OCI-LY1 (cell line): ENCODE data around the gene SOBP.

Experiments used
- H2AFZ ChIP-seq: fragments of 200-600 bp; sonication (generic), shearing (Covaris generic); 2 replicates; pipeline ENCODE4 v1.6.0; 2014; ENCODE audit warnings: antibody characterized with exemption, mild to moderate bottlenecking, low read length
- H3F3A ChIP-seq: fragments of 200-600 bp; sonication (generic), shearing (Covaris generic); 2 replicates; pipeline ENCODE4 v1.6.0; 2014; ENCODE audit warnings: mild to moderate bottlenecking, antibody characterized with exemption, low read length, moderate library complexity; ENCODE audit not compliant: insufficient read depth
- H3K27ac ChIP-seq: fragments of 200-600 bp; sonication (generic); 2 replicates; pipeline ENCODE4 v1.5.1; 2014; ENCODE audit warnings: low read length, mixed run types, mild to moderate bottlenecking, low read depth; ENCODE audit not compliant: poor library complexity, severe bottlenecking
- H3K27me3 ChIP-seq: fragments of 200-600 bp; sonication (generic); 2 replicates; pipeline ENCODE4 v1.6.0; 2014; ENCODE audit warnings: antibody characterized with exemption, mild to moderate bottlenecking, low read length, moderate library complexity; ENCODE audit not compliant: insufficient read depth
- H3K36me3 ChIP-seq: fragments of 200-600 bp; sonication (generic); 2 replicates; pipeline ENCODE4 v1.6.1; 2014; ENCODE audit warnings: mild to moderate bottlenecking, antibody characterized with exemption, low read length, moderate library complexity, mixed read lengths; ENCODE audit not compliant: insufficient read depth
- H3K4me1 ChIP-seq: fragments of 200-600 bp; sonication (generic); 2 replicates; pipeline ENCODE4 v1.5.1; 2014; ENCODE audit warnings: mild to moderate bottlenecking, low read length, moderate library complexity; ENCODE audit not compliant: insufficient read depth, severe bottlenecking
- H3K4me2 ChIP-seq: fragments of 200-600 bp; sonication (generic), shearing (Covaris generic); 2 replicates; pipeline ENCODE4 v1.6.1; 2014; ENCODE audit warnings: low read length
- H3K4me3 ChIP-seq: fragments of 200-600 bp; sonication (generic); 2 replicates; pipeline ENCODE4 v1.5.1; 2014; ENCODE audit warnings: low read length, low read depth, mild to moderate bottlenecking, mixed read lengths; ENCODE audit not compliant: poor library complexity, severe bottlenecking
- H3K79me2 ChIP-seq: fragments of 200-600 bp; shearing (Covaris generic); 2 replicates; pipeline ENCODE4 v1.6.1; 2016; ENCODE audit warnings: mixed run types, low read length, mixed read lengths; ENCODE audit not compliant: insufficient read depth
- H3K9ac ChIP-seq: fragments of 200-600 bp; sonication (generic), shearing (Covaris generic); 2 replicates; pipeline ENCODE4 v1.6.1; 2014; ENCODE audit warnings: mild to moderate bottlenecking, low read length, mixed read lengths
- H3K9me2 ChIP-seq: fragments of 200-600 bp; sonication (generic), shearing (Covaris generic); 2 replicates; pipeline ENCODE4 v1.6.1; 2014; ENCODE audit warnings: low read depth, mild to moderate bottlenecking, low read length, mixed read lengths
- H3K9me3 ChIP-seq: fragments of 200-600 bp; shearing (Covaris generic); 2 replicates; pipeline ENCODE4 v1.6.1; 2014; ENCODE audit warnings: low read length, mixed read lengths
- H4K20me1 ChIP-seq: fragments of 200-600 bp; sonication (generic), shearing (Covaris generic); 2 replicates; pipeline ENCODE4 v1.6.0; 2016; ENCODE audit warnings: mild to moderate bottlenecking, low read length; ENCODE audit not compliant: insufficient read depth
- EZH2 ChIP-seq: fragments of 200-600 bp; sonication (generic), shearing (Covaris generic); IDR thresholded peaks from 2 replicates; pipeline ENCODE4 v1.8.0; 2017; ENCODE audit warnings: borderline replicate concordance, mixed run types, mild to moderate bottlenecking, antibody characterized with exemption, low read length, moderate library complexity, mixed read lengths
- TF ChIP-seq, protein P1 (sequence below): fragments of 200-600 bp; sonication (generic), shearing (Covaris generic); IDR thresholded peaks from 2 replicates; pipeline ENCODE4 v1.5.1; 2017; ENCODE audit warnings: mild to moderate bottlenecking, antibody characterized with exemption, low read length, moderate library complexity, mixed read lengths

The SOBP gene

DNA sequence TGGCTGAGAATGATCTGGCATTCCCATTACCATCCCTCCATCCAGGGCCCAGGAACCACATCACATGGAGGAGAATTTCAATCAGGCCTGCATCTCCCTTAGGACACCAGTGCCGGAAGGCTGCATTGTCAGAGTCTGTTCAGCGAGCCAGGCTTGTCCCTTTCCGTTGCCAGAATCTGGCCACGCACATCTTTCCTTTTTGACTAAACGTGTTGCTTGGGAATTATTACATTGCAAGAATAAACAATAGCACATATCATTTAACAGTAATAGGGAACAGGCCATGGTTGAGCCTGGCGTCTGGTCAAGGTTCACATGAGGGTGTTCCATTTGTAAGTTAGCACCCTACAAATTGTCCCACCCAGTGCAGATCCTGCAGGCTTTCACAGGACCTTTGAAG, 42.8 kb downstream of the SOBP start:
- Histone ChIP-seq H3K4me1 (peaks cover 61% of the 10 kb centered on the region), H3K79me2 (no peaks in the 10 kb centered on the region), H3K4me3 (no peak overlapping the region), H3K9me2 (no peaks in the 10 kb centered on the region), H3K27ac (peak overlapping the region; percentile 54), H4K20me1 (no peaks in the 10 kb centered on the region), H3K36me3 (peaks cover 58% of the 10 kb centered on the region), H2AFZ (no peak overlapping the region), H3F3A (peaks cover 5% of the 10 kb centered on the region; the same call in 1 of the 2 replicates), H3K9ac (no peak overlapping the region), H3K27me3 (no peaks in the 10 kb centered on the region), H3K4me2 (no peak overlapping the region), H3K9me3 (no peaks in the 10 kb centered on the region)
- TF ChIP-seq, protein P1, sequence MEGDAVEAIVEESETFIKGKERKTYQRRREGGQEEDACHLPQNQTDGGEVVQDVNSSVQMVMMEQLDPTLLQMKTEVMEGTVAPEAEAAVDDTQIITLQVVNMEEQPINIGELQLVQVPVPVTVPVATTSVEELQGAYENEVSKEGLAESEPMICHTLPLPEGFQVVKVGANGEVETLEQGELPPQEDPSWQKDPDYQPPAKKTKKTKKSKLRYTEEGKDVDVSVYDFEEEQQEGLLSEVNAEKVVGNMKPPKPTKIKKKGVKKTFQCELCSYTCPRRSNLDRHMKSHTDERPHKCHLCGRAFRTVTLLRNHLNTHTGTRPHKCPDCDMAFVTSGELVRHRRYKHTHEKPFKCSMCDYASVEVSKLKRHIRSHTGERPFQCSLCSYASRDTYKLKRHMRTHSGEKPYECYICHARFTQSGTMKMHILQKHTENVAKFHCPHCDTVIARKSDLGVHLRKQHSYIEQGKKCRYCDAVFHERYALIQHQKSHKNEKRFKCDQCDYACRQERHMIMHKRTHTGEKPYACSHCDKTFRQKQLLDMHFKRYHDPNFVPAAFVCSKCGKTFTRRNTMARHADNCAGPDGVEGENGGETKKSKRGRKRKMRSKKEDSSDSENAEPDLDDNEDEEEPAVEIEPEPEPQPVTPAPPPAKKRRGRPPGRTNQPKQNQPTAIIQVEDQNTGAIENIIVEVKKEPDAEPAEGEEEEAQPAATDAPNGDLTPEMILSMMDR, result no peak
- TF ChIP-seq EZH2, result no peak

DNA sequence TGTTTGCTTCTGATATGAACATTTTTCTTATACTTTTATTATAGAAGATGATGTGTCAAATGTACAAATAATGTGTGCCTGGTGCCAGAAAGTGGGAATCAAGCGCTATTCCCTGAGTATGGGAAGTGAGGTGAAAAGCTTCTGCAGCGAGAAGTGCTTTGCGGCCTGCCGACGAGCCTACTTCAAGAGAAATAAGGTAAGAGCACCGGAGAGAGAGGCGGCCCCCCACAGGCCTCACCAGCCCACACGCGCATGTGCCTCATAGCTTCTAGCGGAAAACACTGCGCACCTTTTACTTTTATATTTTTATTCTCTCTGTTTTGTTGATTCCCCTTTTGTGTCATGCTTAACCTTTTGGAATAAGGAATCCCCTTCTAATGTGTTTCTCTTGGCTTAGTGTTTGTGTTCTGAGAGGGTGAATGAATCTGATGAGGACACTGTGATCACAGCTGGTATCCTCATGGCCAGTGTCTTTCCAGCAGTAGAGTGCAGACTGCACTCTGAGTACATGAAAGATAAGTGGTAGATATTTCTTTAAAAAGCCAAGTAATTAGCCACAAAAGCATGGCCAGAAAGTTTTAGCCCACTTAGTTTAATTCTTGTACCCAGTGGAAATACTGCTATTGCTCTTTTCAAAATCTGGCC, 43.6 kb downstream of the SOBP start:
- H3K9me2 ChIP-seq, result no peaks in the 10 kb centered on the region
- H3K4me3 ChIP-seq, result no peak overlapping the region
- H3K9ac ChIP-seq, result no peak overlapping the region
- H3K79me2 ChIP-seq, result no peaks in the 10 kb centered on the region
- no peak overlapping the region for H2AFZ ChIP-seq
- H3K27me3 ChIP-seq, result no peaks in the 10 kb centered on the region
- no peaks in the 10 kb centered on the region for H4K20me1 ChIP-seq
- TF ChIP-seq, protein P1, result no peak
- no peak for TF ChIP-seq EZH2
- peak overlapping the region; percentile 94 for H3K27ac ChIP-seq
- peaks cover 61% of the 10 kb centered on the region for H3K36me3 ChIP-seq
- no peaks in the 10 kb centered on the region for H3K9me3 ChIP-seq
- H3F3A ChIP-seq, result peaks cover 5% of the 10 kb centered on the region; the same call in 1 of the 2 replicates
- no peak overlapping the region for H3K4me2 ChIP-seq
- peaks cover 69% of the 10 kb centered on the region for H3K4me1 ChIP-seq

DNA sequence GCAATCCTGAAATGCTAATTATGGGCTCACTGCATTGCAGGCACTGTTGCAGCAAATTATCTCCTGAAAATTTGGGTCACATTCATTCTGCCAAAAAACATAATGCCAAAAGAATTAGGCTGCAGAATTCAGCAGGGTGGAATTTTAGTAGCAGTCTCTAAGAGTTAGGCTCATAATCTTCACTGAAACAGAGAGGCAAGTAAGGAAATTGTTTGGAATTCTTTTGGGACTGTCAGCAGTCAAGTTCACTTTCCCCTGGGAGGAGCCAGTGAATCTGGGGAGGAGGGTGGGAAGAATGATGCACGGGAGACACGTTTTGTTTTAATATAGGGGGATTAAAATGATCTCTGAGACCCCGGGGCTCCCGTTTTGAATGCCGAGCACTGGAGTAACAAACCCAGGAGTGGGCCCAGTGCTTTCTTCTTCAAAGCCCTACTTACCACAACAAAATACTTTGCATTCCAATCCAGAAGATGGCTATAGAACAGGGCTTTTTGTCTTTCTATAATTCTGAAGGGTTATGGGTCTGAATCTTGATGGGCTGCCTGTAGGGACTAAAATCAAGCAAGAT, 44.7 kb downstream of the SOBP start:
- Histone ChIP-seq H3K27me3 (no peaks in the 10 kb centered on the region), H3K4me2 (no peak overlapping the region; the same call in 1 of the 2 replicates), H3K9ac (no peak overlapping the region), H3K4me1 (peaks cover 81% of the 10 kb centered on the region), H3K27ac (peak overlapping the region; percentile 94), H3K36me3 (peaks cover 57% of the 10 kb centered on the region), H2AFZ (no peak overlapping the region), H3K79me2 (no peaks in the 10 kb centered on the region), H3K9me2 (no peaks in the 10 kb centered on the region), H3F3A (peaks cover 5% of the 10 kb centered on the region; the same call in 1 of the 2 replicates), H3K4me3 (no peak overlapping the region), H4K20me1 (no peaks in the 10 kb centered on the region), H3K9me3 (no peaks in the 10 kb centered on the region)
- no peak for TF ChIP-seq EZH2
- TF ChIP-seq, protein P1, result no peak
